Measurements from ENCODE around the gene DCHS1.

GRCh38 chr11:6629892-6630631 lies 25.5 kb downstream of the DCHS1 start:
- TF ChIP-seq CTCF (conservative IDR thresholded peaks at IDR 0.05 in 1 of 2, IDR thresholded peaks at IDR 0.05 in 1 of 2; ENCODE audit: low read depth in 1 of 2, low read length in 2 of 2), result no peak
- TF ChIP-seq EZH2 (IDR thresholded peaks at IDR 0.05; ENCODE audit: low read length, missing control alignments), result no peak
